ENCODE results near the gene SDR9C7. TPM values are rescaled to one million over a fixed set of nuclear protein-coding genes. Genes with fewer than 3 reads are reported as not detected.
"Not testable (repeated sequence)": the region's sequence is repeated elsewhere in the genome, so short reads cannot be mapped to it uniquely, and the experiment has no call there.

Gene SDR9C7
- total RNA-seq, 2 experiments from 2014 or later = not detected

DNA sequence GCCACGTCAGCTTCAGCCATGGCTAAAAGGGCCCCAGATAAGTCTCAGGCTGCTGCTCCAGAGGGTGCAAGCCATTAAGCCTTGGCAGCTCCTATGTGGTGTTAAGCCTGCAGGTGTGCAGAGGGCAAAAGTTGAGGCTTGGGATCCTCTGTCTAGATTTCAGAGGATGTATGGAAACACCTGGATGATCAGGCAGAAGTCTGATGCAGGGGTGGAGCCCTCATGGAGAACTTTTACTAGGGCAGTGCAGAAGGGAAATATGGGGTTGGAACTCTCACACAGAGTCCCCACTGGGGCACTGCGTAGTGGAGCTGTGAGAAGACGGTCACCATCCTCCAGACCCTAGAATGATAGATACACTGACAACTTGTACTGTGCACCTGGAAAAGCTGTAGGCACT is 47.9 kb downstream of the SDR9C7 start:
- Mint-ChIP-seq H3K27ac (no peak overlapping the region), H3K36me3 (ENCODE audit: low read depth) (no peaks in the 10 kb centered on the region), H3K9me3 (peaks cover 13% of the 10 kb centered on the region), H3K4me1 (ENCODE audit: low read depth) (no peaks in the 10 kb centered on the region), H3K27me3 (peaks cover 43% of the 10 kb centered on the region), H3K4me3 (no peak overlapping the region)
- no peak for DNase-seq
- ChIA-PET CTCF (no interaction called here), POLR2A (no interaction called here)
- H3K4me3 ChIP-seq (ENCODE audit: low read length) = no peak overlapping the region
- intact Hi-C loops (cut with DNase I, micrococcal nuclease) = no loop called here
- ATAC-seq (ENCODE audit: poor library complexity) = no peak
- H3K4me1 ChIP-seq (ENCODE audit: insufficient read depth, low read length) = no peaks in the 10 kb centered on the region
- no peak overlapping the region for H3K27ac ChIP-seq (ENCODE audit: low read depth in 1 of 2, low read length in 2 of 2)
- H3K27me3 ChIP-seq (ENCODE audit: control insufficient read depth in 1 of 2, insufficient read depth in 2 of 2, low read length in 2 of 2) = peaks cover 11 to 12% of the 10 kb centered on the region in 2 experiments
- peaks cover 9 to 21% of the 10 kb centered on the region in 2 experiments for H3K9me3 ChIP-seq (ENCODE audit: control insufficient read depth in 1 of 2, insufficient read depth in 1 of 2, low read length in 2 of 2)
- TF ChIP-seq CTCF (IDR thresholded peaks at IDR 0.05) = no peak
- H3K36me3 ChIP-seq (ENCODE audit: insufficient read depth, low read length) = no peaks in the 10 kb centered on the region

DNA sequence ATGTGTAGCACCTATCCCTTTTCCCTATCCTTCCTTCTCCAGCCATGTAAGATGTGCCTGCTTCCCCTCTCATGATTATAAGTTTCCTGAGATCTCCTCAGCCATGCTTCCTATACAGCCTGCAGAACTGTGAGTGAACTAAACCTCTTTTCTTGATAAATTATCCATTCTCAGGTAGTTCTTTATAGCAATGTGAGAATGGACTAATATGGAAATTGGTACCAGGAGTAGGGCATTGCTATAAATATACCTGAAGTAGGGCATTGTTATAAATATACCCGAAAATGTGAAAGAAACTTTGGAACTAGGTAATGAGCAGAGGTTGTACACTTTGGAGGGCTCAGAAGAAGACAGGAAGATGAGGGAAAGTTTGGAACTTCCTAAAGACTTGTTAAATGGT is 48.9 kb downstream of the SDR9C7 start:
- Histone ChIP-seq H3K4me3 (ENCODE audit: low read length) (no peak overlapping the region), H3K27me3 (ENCODE audit: control insufficient read depth in 1 of 2, insufficient read depth in 2 of 2, low read length in 2 of 2) (peaks cover 11 to 12% of the 10 kb centered on the region in 2 experiments), H3K4me1 (ENCODE audit: insufficient read depth, low read length) (no peaks in the 10 kb centered on the region), H3K27ac (ENCODE audit: low read depth in 1 of 2, low read length in 2 of 2) (no peak overlapping the region), H3K9me3 (ENCODE audit: control insufficient read depth in 1 of 2, insufficient read depth in 1 of 2, low read length in 2 of 2) (peaks cover 9 to 22% of the 10 kb centered on the region in 2 experiments), H3K36me3 (ENCODE audit: insufficient read depth, low read length) (no peaks in the 10 kb centered on the region)
- DNase-seq = no peak
- peaks cover 46% of the 10 kb centered on the region for H3K27me3 Mint-ChIP-seq
- no peak for ATAC-seq (ENCODE audit: poor library complexity)
- no peak overlapping the region for H3K27ac Mint-ChIP-seq
- POLR2A ChIA-PET = no interaction called here
- intact Hi-C loops (cut with DNase I, micrococcal nuclease) = no loop called here
- no peak for TF ChIP-seq CTCF (IDR thresholded peaks at IDR 0.05)
- CTCF ChIA-PET = no interaction called here
- H3K4me3 Mint-ChIP-seq = no peak overlapping the region
- H3K9me3 Mint-ChIP-seq = peaks cover 13% of the 10 kb centered on the region
- H3K36me3 Mint-ChIP-seq (ENCODE audit: low read depth) = no peaks in the 10 kb centered on the region
- H3K4me1 Mint-ChIP-seq (ENCODE audit: low read depth) = no peaks in the 10 kb centered on the region

- ChIA-PET CTCF (no interaction called here), POLR2A (no interaction called here)
- Histone ChIP-seq H3K27me3 (ENCODE audit: control insufficient read depth in 1 of 2, insufficient read depth in 2 of 2, low read length in 2 of 2) (peaks cover 11 to 12% of the 10 kb centered on the region in 2 experiments), H3K4me1 (ENCODE audit: insufficient read depth, low read length) (no peaks in the 10 kb centered on the region), H3K9me3 (ENCODE audit: control insufficient read depth in 1 of 2, insufficient read depth in 1 of 2, low read length in 2 of 2) (peaks cover 11 to 22% of the 10 kb centered on the region in 2 experiments), H3K27ac (ENCODE audit: low read depth in 1 of 2, low read length in 2 of 2) (no peak overlapping the region), H3K36me3 (ENCODE audit: insufficient read depth, low read length) (no peaks in the 10 kb centered on the region), H3K4me3 (ENCODE audit: low read length) (no peak overlapping the region)
- no peak overlapping the region for H3K27ac Mint-ChIP-seq
- peaks cover 13% of the 10 kb centered on the region for H3K9me3 Mint-ChIP-seq
- no peaks in the 10 kb centered on the region for H3K36me3 Mint-ChIP-seq (ENCODE audit: low read depth)
- DNase-seq (no peak), ATAC-seq (ENCODE audit: poor library complexity) (no peak)
- H3K4me3 Mint-ChIP-seq = no peak overlapping the region
- intact Hi-C loops (cut with DNase I, micrococcal nuclease) = no loop called here
- H3K4me1 Mint-ChIP-seq (ENCODE audit: low read depth) = no peaks in the 10 kb centered on the region
- TF ChIP-seq CTCF (IDR thresholded peaks at IDR 0.05) = no peak
- peaks cover 48% of the 10 kb centered on the region for H3K27me3 Mint-ChIP-seq
Observed at GRCh38 chr12:56884421-56884820, 49.8 kb downstream of the SDR9C7 start.

DNA sequence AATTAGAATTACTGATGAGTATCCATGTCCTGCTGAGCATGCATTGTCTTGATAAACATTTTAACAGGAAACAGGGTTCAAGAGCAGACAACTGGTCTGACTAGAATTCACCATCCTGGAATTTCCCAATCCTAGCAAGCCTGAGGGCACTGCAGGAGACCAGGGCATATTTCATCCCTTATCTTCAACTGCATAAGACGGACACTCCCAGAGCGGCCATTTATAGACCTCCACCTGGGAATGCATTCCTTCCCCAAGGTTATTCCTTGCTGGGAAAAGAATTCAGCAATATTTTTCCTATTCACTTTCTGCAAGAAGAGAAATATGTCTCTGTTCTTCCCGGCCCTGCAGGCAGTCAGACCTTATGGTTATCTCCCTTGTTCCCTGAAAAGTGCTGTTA is 51.8 kb downstream of the SDR9C7 start:
- H3K27ac Mint-ChIP-seq; CTCF ChIA-PET; POLR2A ChIA-PET; H3K4me3 ChIP-seq (ENCODE audit: low read length); DNase-seq; H3K27ac ChIP-seq (ENCODE audit: low read depth in 1 of 2, low read length in 2 of 2); ATAC-seq (ENCODE audit: poor library complexity); H3K36me3 Mint-ChIP-seq (ENCODE audit: low read depth); H3K36me3 ChIP-seq (ENCODE audit: insufficient read depth, low read length); H3K4me1 Mint-ChIP-seq (ENCODE audit: low read depth); H3K4me3 Mint-ChIP-seq; H3K4me1 ChIP-seq (ENCODE audit: insufficient read depth, low read length); intact Hi-C loops (cut with DNase I, micrococcal nuclease): not testable (repeated sequence)
- Histone ChIP-seq H3K9me3 (ENCODE audit: control insufficient read depth in 1 of 2, insufficient read depth in 1 of 2, low read length in 2 of 2) (peaks cover 20 to 22% of the 10 kb centered on the region in 2 experiments), H3K27me3 (ENCODE audit: control insufficient read depth in 1 of 2, insufficient read depth in 2 of 2, low read length in 2 of 2) (peaks cover 9 to 12% of the 10 kb centered on the region in 2 experiments)
- peaks cover 45% of the 10 kb centered on the region for H3K27me3 Mint-ChIP-seq
- peaks cover 13% of the 10 kb centered on the region for H3K9me3 Mint-ChIP-seq

All from CD4-positive, alpha-beta T cell (primary cell).